Activated naive CD4-positive, alpha-beta T cell treated with anti-CD3 and anti-CD28 coated beads for 36 hours (primary cell): ENCODE results near the gene EBF4. TPM values are rescaled to one million over a fixed set of nuclear protein-coding genes. Genes with fewer than 3 reads are reported as not detected.

Experiments
- CTCF ChIA-PET: fragments of 350-600 bp; sonication (Branson Sonifier 250); formaldehyde crosslinking; loops from one replicate; lab custom pipeline; 2021; ENCODE audit warnings: antibody characterized with exemption; lab: Charles Lee
- DNase-seq: peaks from one replicate; pipeline ENCODE4 v3.0.0-alpha.2; 2020
- H3K27ac Mint-ChIP-seq: one replicate; pipeline ENCODE4 v1.8.0; 2021; ENCODE audit warnings: mild to moderate bottlenecking, mixed read lengths
- H3K27me3 Mint-ChIP-seq: one replicate; pipeline ENCODE4 v1.8.0; 2021; ENCODE audit warnings: low read depth, mixed read lengths
- H3K36me3 Mint-ChIP-seq: one replicate; pipeline ENCODE4 v1.8.0; 2021; ENCODE audit warnings: low read depth, mixed read lengths
- H3K4me1 Mint-ChIP-seq: one replicate; pipeline ENCODE4 v1.8.0; 2021; ENCODE audit warnings: low read depth, mixed read lengths
- H3K4me3 Mint-ChIP-seq: one replicate; pipeline ENCODE4 v1.8.0; 2021; ENCODE audit warnings: mild to moderate bottlenecking, moderate library complexity, mixed read lengths
- H3K9me3 Mint-ChIP-seq: one replicate; pipeline ENCODE4 v1.8.0; 2021; ENCODE audit warnings: mixed read lengths
- intact Hi-C: fragments of 100-400 bp; cut with micrococcal nuclease; formaldehyde crosslinking; loops from one replicate; pipeline ENCODE4 v1.15.1; 2023
- total RNA-seq, 2 experiments: library from RNA; stranded (reverse); gene quantifications; one replicate each; pipeline ENCODE4 v1.2.3, GENCODE V29; 2021

The EBF4 gene
- total RNA-seq, 2 experiments from 2014 or later = 3.2 to 3.5 TPM

DNA sequence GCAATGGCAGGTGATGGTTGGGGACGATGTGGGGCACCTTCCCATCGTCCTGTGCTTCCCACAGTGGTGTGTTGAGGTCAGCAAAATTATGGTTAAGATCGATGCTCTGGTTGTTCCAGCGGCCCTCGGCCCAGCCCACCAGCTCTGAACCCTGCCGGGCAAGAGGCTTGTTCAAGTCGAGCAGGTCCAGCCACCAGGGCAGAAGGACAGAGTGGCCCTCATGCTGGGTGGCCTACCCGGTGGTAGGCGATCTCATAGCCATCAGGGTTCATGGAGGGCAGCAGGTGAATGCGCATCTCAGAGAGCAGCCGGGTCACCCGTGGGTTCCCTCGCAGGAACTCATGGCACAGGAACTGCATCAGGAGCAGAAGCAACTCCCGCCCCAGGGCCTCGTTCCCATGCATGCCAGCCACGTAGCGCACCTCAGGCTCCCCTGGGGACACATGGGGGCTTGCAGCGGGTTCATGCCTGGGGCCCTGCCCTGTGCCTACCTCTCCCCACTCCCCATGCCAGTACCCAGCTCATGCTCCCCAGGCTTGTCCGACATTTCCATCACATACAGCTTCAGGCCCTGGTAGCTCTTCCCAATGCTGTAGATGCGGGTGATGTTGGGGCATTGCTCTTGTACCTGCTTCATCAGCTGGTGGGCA lies 103.6 kb downstream of the EBF4 start:
- Mint-ChIP-seq H3K4me1 (peaks cover 19% of the 10 kb centered on the region), H3K4me3 (no peak overlapping the region), H3K27ac (no peak overlapping the region), H3K9me3 (no peaks in the 10 kb centered on the region), H3K27me3 (peaks cover 37% of the 10 kb centered on the region), H3K36me3 (peaks cover 1% of the 10 kb centered on the region)
- intact Hi-C loops = no loop called here
- CTCF ChIA-PET = no interaction called here
- no peak for DNase-seq

GRCh38 chr20:2797136-2797983 lies 104.8 kb downstream of the EBF4 start:
- Mint-ChIP-seq H3K36me3 (peaks cover 1% of the 10 kb centered on the region), H3K27ac (no peak overlapping the region), H3K9me3 (no peaks in the 10 kb centered on the region), H3K4me3 (no peak overlapping the region), H3K4me1 (peaks cover 22% of the 10 kb centered on the region), H3K27me3 (peaks cover 43% of the 10 kb centered on the region)
- CTCF ChIA-PET = interaction anchor here (0.9 kb wide), 1 partner anchor 131 kb away, joined by 3 read pairs; no protein-coding TSS in a partner anchor
- intact Hi-C loops = no loop called here
- DNase-seq = no peak

GRCh38 chr20:2798095-2798805 lies 105.7 kb downstream of the EBF4 start:
- intact Hi-C loops = no loop called here
- no peak overlapping the region for H3K4me3 Mint-ChIP-seq
- CTCF ChIA-PET = interaction anchor here (0.5 to 0.9 kb wide), 2 partner anchors 18 to 132 kb away, joined by 3 to 4 read pairs; no protein-coding TSS in a partner anchor
- H3K36me3 Mint-ChIP-seq = peaks cover 1% of the 10 kb centered on the region
- no peaks in the 10 kb centered on the region for H3K9me3 Mint-ChIP-seq
- H3K27me3 Mint-ChIP-seq = peaks cover 46% of the 10 kb centered on the region
- peaks cover 22% of the 10 kb centered on the region for H3K4me1 Mint-ChIP-seq
- H3K27ac Mint-ChIP-seq = no peak overlapping the region
- DNase-seq = no peak

- intact Hi-C loops = no loop called here
- Mint-ChIP-seq H3K4me1 (peaks cover 22% of the 10 kb centered on the region), H3K4me3 (peak overlapping the region; percentile 79), H3K9me3 (no peaks in the 10 kb centered on the region), H3K27ac (no peak overlapping the region), H3K36me3 (peaks cover 1% of the 10 kb centered on the region), H3K27me3 (peaks cover 45% of the 10 kb centered on the region)
- CTCF ChIA-PET = interaction anchor here (0.5 to 1.2 kb wide), 3 partner anchors 9 to 19 kb away, joined by 3 to 4 read pairs (median 3); no protein-coding TSS in a partner anchor
- peak; percentile 28 for DNase-seq
Measured at GRCh38 chr20:2798814-2799213, 106.2 kb downstream of the EBF4 start.

GRCh38 chr20:2799271-2799670 lies 106.7 kb downstream of the EBF4 start:
- no peak for DNase-seq
- Mint-ChIP-seq H3K27ac (no peak overlapping the region), H3K9me3 (no peaks in the 10 kb centered on the region), H3K36me3 (peaks cover 1% of the 10 kb centered on the region), H3K4me3 (peak overlapping the region; percentile 79), H3K27me3 (peaks cover 47% of the 10 kb centered on the region), H3K4me1 (peaks cover 22% of the 10 kb centered on the region)
- intact Hi-C loops = no loop called here
- CTCF ChIA-PET = interaction anchor here (0.6 to 1.2 kb wide), 2 partner anchors 9 to 14 kb away, joined by 3 read pairs; no protein-coding TSS in a partner anchor

- intact Hi-C loops = no loop called here
- H3K4me1 Mint-ChIP-seq = peaks cover 22% of the 10 kb centered on the region
- DNase-seq = peak; percentile 40
- peaks cover 51% of the 10 kb centered on the region for H3K27me3 Mint-ChIP-seq
- CTCF ChIA-PET = interaction anchor here (1.2 kb wide), 1 partner anchor 10 kb away, joined by 3 read pairs; no protein-coding TSS in a partner anchor
- peaks cover 1% of the 10 kb centered on the region for H3K36me3 Mint-ChIP-seq
- H3K27ac Mint-ChIP-seq = no peak overlapping the region
- H3K9me3 Mint-ChIP-seq = no peaks in the 10 kb centered on the region
- H3K4me3 Mint-ChIP-seq = peak overlapping the region; percentile 79
Measured at GRCh38 chr20:2799688-2800520, 107.3 kb downstream of the EBF4 start.

DNA sequence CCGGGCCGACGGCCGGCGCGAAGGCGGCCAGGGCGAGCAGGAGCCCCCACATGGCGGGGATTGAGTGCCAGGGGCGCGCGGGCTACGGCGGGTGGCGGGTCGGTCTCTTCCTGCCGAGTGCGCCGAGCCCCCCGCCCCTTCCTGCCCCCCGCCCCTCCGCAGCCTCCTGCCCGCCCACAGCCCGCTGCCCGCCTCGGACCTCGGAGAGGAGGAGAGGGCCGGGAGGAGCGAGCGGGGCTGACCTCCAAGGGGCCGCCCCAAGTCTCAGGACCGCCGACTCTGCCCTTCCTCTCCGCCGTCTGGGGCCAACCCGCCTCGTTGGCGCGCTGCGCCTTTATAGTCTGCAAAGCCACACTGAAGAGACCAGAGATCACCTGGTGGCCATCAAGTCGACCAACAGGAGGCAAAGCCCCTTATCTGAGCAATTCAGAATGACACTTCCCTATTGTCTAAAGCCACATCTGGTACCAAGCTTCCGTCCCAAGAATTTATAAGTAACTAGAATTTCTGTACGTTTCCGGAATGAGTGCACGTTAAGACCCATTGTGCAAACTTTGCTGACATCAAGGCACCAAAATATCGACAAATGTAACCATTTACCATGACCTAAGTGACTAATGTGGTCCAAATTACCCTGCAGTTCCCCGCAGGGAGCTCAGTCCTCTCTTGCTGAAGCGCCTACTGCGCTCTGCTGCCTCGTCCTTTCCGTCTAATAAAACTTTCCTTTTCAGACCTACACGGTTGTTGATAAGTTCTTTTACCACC lies 108.1 kb downstream of the EBF4 start, which contains the start of gene CPXM1:
Gene CPXM1 (minus strand): TSS at position 107 of the 765 bp plus-strand sequence. CDS start 55 bp downstream, at position 52.
- intact Hi-C loops = loop anchor here (1.0 kb wide), 1 partner anchor 32 kb away; no protein-coding TSS in a partner anchor
- peak within 1 kb of the TSS; percentile 79 for H3K4me3 Mint-ChIP-seq
- peaks cover 22% of the 10 kb centered on the region for H3K4me1 Mint-ChIP-seq
- DNase-seq = peak; percentile 42
- no peaks in the 10 kb centered on the region for H3K9me3 Mint-ChIP-seq
- H3K36me3 Mint-ChIP-seq = peaks cover 1% of the 10 kb centered on the region
- H3K27ac Mint-ChIP-seq = peak within 1 kb of the TSS; percentile 24
- CTCF ChIA-PET = interaction anchor here (0.9 to 1.1 kb wide), 3 partner anchors 23 to 51 kb away, joined by 3 to 4 read pairs (median 3); no protein-coding TSS in a partner anchor
- H3K27me3 Mint-ChIP-seq = peaks cover 56% of the 10 kb centered on the region

DNA sequence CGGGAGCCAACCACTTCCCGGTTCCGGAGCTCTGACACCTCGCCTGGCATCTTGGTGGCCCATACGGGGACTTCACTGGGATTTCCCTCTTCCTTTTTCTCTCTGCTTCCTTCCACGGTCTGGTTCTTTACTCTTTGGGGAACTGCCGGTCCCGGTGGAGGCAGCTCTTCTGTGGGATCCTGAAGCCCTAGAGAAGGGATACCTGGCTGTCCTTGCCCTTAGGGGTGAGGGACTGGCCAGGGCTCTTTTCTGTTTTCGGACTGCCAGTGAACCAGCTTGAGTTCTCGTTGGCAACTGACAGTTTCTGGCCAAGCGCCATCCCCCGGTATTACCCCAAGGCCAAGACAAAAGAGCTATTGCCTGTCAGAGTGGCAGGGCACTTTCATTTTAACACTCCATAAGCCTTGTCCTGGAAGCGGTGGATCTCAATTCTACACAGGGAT lies 108.7 kb downstream of the EBF4 start:
- DNase-seq = no peak
- no peaks in the 10 kb centered on the region for H3K9me3 Mint-ChIP-seq
- peaks cover 1% of the 10 kb centered on the region for H3K36me3 Mint-ChIP-seq
- intact Hi-C loops = loop anchor here (1.0 kb wide), 1 partner anchor 31 kb away; no protein-coding TSS in a partner anchor
- H3K4me3 Mint-ChIP-seq = peak overlapping the region; percentile 74
- CTCF ChIA-PET = interaction anchor here (0.9 to 1.1 kb wide), 3 partner anchors 24 to 51 kb away, joined by 3 to 4 read pairs (median 3); no protein-coding TSS in a partner anchor
- H3K4me1 Mint-ChIP-seq = peaks cover 22% of the 10 kb centered on the region
- peak overlapping the region; percentile 24 for H3K27ac Mint-ChIP-seq
- peaks cover 60% of the 10 kb centered on the region for H3K27me3 Mint-ChIP-seq

- no peak for DNase-seq
- Mint-ChIP-seq H3K36me3 (peaks cover 1% of the 10 kb centered on the region), H3K4me1 (peaks cover 19% of the 10 kb centered on the region), H3K27ac (no peak overlapping the region), H3K27me3 (peaks cover 53% of the 10 kb centered on the region), H3K9me3 (no peaks in the 10 kb centered on the region), H3K4me3 (no peak overlapping the region)
- intact Hi-C loops = no loop called here
- CTCF ChIA-PET = interaction anchor here (0.6 to 1.2 kb wide), 2 partner anchors 181 to 293 kb away, joined by 3 read pairs; no protein-coding TSS in a partner anchor
Measured at GRCh38 chr20:2804041-2804828, 111.7 kb downstream of the EBF4 start.
